K562 (cell line): ENCODE data around the gene SH3BGR. TPM values are rescaled to one million over a fixed set of nuclear protein-coding genes. Genes with fewer than 3 reads are reported as not detected.

Experiments
- ATAC-seq: fragments of 200-7000 bp; cut with Tn5 transposase; 3 replicates; pipeline ENCODE4 v1.9.1; 2020; ENCODE audit warnings: moderate library complexity
- Bru-seq: library from RNA; stranded (reverse); fragments of 400-500 nt; gene quantifications from one replicate; lab custom pipeline; 2021; lab: Mats Ljungman, UMichigan
- BruChase-seq, 2 experiments: library from RNA; stranded (reverse); fragments of 400-500 nt; gene quantifications; one replicate each; lab custom pipeline; 2021; lab: Mats Ljungman, UMichigan
- BruUV-seq: library from RNA; stranded (reverse); fragments of 400-500 nt; replicated peaks from 2 replicates; lab custom pipeline; 2021; lab: Mats Ljungman, UMichigan
- CTCF ChIA-PET: fragments of 300-600 bp; formaldehyde crosslinking; extraction: SDS; loops from one replicate; lab custom pipeline; 2021; ENCODE audit warnings: low intra/inter-chr PET ratio; lab: Yijun Ruan, JAX
- POLR2A ChIA-PET: fragments of 300-600, 350-650 bp; sonication (Branson Sonifier 250); formaldehyde crosslinking; extraction: SDS; loops from one replicate; lab custom pipeline; 2021; ENCODE audit warnings: antibody characterized with exemption, inconsistent platforms; lab: Yijun Ruan, JAX
- DNase-seq, 4 experiments: peaks; one replicate each; pipeline versions ENCODE4 v3.0.0 to v3.0.0-alpha.2; 2011 to 2018; ENCODE audit warnings: low spot score in 3 of 4, mixed read lengths in 3 of 4; ENCODE audit errors: extremely low read depth in 1 of 4
- FAIRE-seq: peaks from 2 replicates; lab custom pipeline; 2011; peaks lifted over from hg19 to GRCh38; lab: Jason Lieb, UNC
- H2AFZ ChIP-seq: 2 replicates; pipeline ENCODE4 v1.6.0; 2011; ENCODE audit warnings: low read depth, low read length, control low read depth, inconsistent platforms
- H3K27ac ChIP-seq: fragments of 200-600 bp; 3 replicates; pipeline ENCODE4 v1.8.0; 2011; ENCODE audit warnings: low read depth, mild to moderate bottlenecking, control low read depth, inconsistent platforms, low read length, moderate library complexity, mixed read lengths; ENCODE audit errors: extremely low read depth
- H3K27me3 ChIP-seq, 2 experiments: fragments of 300-600 bp in 1 of 2; 2 replicates in 1 of 2; 3 replicates in 1 of 2; pipeline versions ENCODE4 v1.6.0 to v1.8.0; 2011; ENCODE audit warnings: inconsistent platforms in 2 of 2, low read length in 2 of 2, mild to moderate bottlenecking in 1 of 2, mixed read lengths in 1 of 2, moderate library complexity in 1 of 2; ENCODE audit not compliant: control insufficient read depth in 2 of 2, insufficient read depth in 2 of 2
- H3K36me3 ChIP-seq: fragments of 300-600 bp; 3 replicates; pipeline ENCODE4 v1.8.0; 2011; ENCODE audit warnings: mild to moderate bottlenecking, low read length, inconsistent platforms; ENCODE audit not compliant: control insufficient read depth, insufficient read depth
- H3K4me1 ChIP-seq, 2 experiments: fragments of 200-600 bp in 1 of 2; replicated peaks in 1 of 2; 2 replicates in 1 of 2; 3 replicates in 1 of 2; pipeline versions ENCODE4 v1.5.1 to v1.8.0; 2011; ENCODE audit warnings: inconsistent platforms in 2 of 2, low read length in 2 of 2, mild to moderate bottlenecking in 1 of 2, mixed read lengths in 1 of 2, moderate library complexity in 1 of 2; ENCODE audit not compliant: control insufficient read depth in 2 of 2, insufficient read depth in 2 of 2
- H3K4me2 ChIP-seq: 2 replicates; pipeline ENCODE4 v1.6.1; 2011; ENCODE audit warnings: low read length, control low read depth, inconsistent platforms, mixed read lengths; ENCODE audit not compliant: insufficient read depth
- H3K4me3 ChIP-seq: fragments of 200-600 bp; sonication (generic), shearing (Covaris generic); 2 replicates; pipeline ENCODE4 v1.5.1; 2016; ENCODE audit warnings: control low read depth, inconsistent platforms
- H3K79me2 ChIP-seq: fragments of 200-600 bp; 3 replicates; pipeline ENCODE4 v1.8.0; 2011; ENCODE audit warnings: low read length, inconsistent platforms; ENCODE audit not compliant: control insufficient read depth, insufficient read depth
- H3K9ac ChIP-seq, 2 experiments: 2 replicates each; pipeline versions ENCODE4 v1.6.0 to v1.6.1; 2011; ENCODE audit warnings: low read depth in 2 of 2, low read length in 2 of 2, control low read depth in 1 of 2, inconsistent platforms in 1 of 2, mild to moderate bottlenecking in 1 of 2, mixed read lengths in 1 of 2; ENCODE audit not compliant: insufficient read depth in 1 of 2
- H3K9me1 ChIP-seq: one replicate; pipeline ENCODE4 v1.6.0; 2011; ENCODE audit warnings: inconsistent platforms, mild to moderate bottlenecking, low read length, moderate library complexity; ENCODE audit not compliant: control insufficient read depth, insufficient read depth
- H3K9me3 ChIP-seq: replicated peaks from 2 replicates; pipeline ENCODE4 v1.5.1; 2011; ENCODE audit warnings: low read depth, low read length, inconsistent platforms; ENCODE audit not compliant: control insufficient read depth, insufficient read depth
- H4K20me1 ChIP-seq: replicated peaks from 2 replicates; pipeline ENCODE4 v1.6.1; 2011; ENCODE audit warnings: low read length, inconsistent platforms, mixed read lengths; ENCODE audit not compliant: control insufficient read depth, insufficient read depth
- ARID3B ChIP-seq: fragments of 250-450 bp; sonication (Bioruptor Pico); IDR thresholded peaks from 2 replicates; pipeline ENCODE4 v1.4.0; 2020; ENCODE audit warnings: borderline replicate concordance
- ATF3 ChIP-seq, 2 experiments: fragments of 450-650 bp in 1 of 2; sonication (generic) in 1 of 2; formaldehyde crosslinking in 1 of 2; IDR thresholded peaks in 1 of 2; conservative IDR thresholded peaks in 1 of 2; 2 replicates each; pipeline versions ENCODE4 v1.6.1 to v1.8.1; 2016 to 2023; ENCODE audit warnings: mild to moderate bottlenecking in 2 of 2, moderate library complexity in 2 of 2, inconsistent platforms in 1 of 2, missing genetic modification reagents in 1 of 2
- BHLHE40 ChIP-seq: IDR thresholded peaks from 2 replicates; pipeline ENCODE4 v1.6.1; 2011; ENCODE audit warnings: low read length, improper control_type of control experiment
- CBX8 ChIP-seq: fragments of 200-600 bp; sonication (generic); IDR thresholded peaks from 2 replicates; pipeline ENCODE4 v1.6.1; 2012; ENCODE audit warnings: borderline replicate concordance, mixed run types, low read depth, mild to moderate bottlenecking, moderate library complexity, mixed read lengths, low read length, control low read depth, inconsistent platforms; ENCODE audit not compliant: poor library complexity, severe bottlenecking; ENCODE audit errors: extremely low read depth
- IRF2 ChIP-seq: sonication (generic); formaldehyde crosslinking; IDR thresholded peaks from 2 replicates; pipeline ENCODE4 v1.8.1; 2022; ENCODE audit warnings: mild to moderate bottlenecking, missing genetic modification reagents
- KLF10 ChIP-seq: fragments of 250-450 bp; sonication (Bioruptor Pico); IDR thresholded peaks from 2 replicates; pipeline ENCODE4 v1.6.1; 2021; ENCODE audit warnings: matching md5 sums
- NR2F6 ChIP-seq: fragments of 450-650 bp; formaldehyde crosslinking; IDR thresholded peaks from 2 replicates; pipeline ENCODE4 v1.4.0; 2020; ENCODE audit warnings: mild to moderate bottlenecking
- SIN3B ChIP-seq: fragments of 450-650 bp; IDR thresholded peaks from 2 replicates; pipeline ENCODE4 v1.6.1; 2017; ENCODE audit warnings: low read depth, mild to moderate bottlenecking, moderate library complexity
- USF2 ChIP-seq: sonication (generic); formaldehyde crosslinking; IDR thresholded peaks from 2 replicates; pipeline ENCODE4 v1.5.0; 2020; ENCODE audit warnings: missing genetic modification reagents
- ZFP36 ChIP-seq: fragments of 150-350 bp; IDR thresholded peaks from 2 replicates; pipeline ENCODE4 v1.6.1; 2018; ENCODE audit warnings: low read length, low read depth; ENCODE audit not compliant: partially characterized antibody
- ZNF717 ChIP-seq: fragments of 250-450 bp; sonication (Bioruptor Pico); IDR thresholded peaks from 2 replicates; pipeline ENCODE4 v1.5.0; 2021
- WGBS: fragments of 100-300 bp; shearing (Covaris generic); methylation state at CpG from one replicate; pipeline ENCODE4 v1.1.6; 2016; ENCODE audit warnings: low coverage, mixed read lengths; ENCODE audit not compliant: insufficient coverage; ENCODE audit errors: missing lambda C conversion rate; 5-methylcytosine and 5-hydroxymethylcytosine counted together
- in situ Hi-C: fragments of 300-500 bp; cut with MboI; formaldehyde crosslinking; loops from 4 replicates; pipeline ENCODE4 v1.15.0; 2018; ENCODE audit warnings: inconsistent platforms, mixed read lengths
- intact Hi-C: fragments of 100-400 bp; cut with micrococcal nuclease; formaldehyde crosslinking; loops from 2 replicates; pipeline ENCODE4 v1.14.2; 2022
- long read RNA-seq, 3 experiments: library from polyadenylated mRNA in 2 of 3; library from RNA in 1 of 3; unstranded in 2 of 3; stranded (forward) in 1 of 3; transcript quantifications; one replicate each; pipeline ENCODE4 v2.0.0, GENCODE V29; 2019 to 2022
- polyA minus RNA-seq, 3 experiments: library from RNA; depleted of rRNA, polyadenylated mRNA; stranded (reverse); fragments of >200 nt; gene quantifications; 2 replicates each; pipeline ENCODE4 v1.2.3, GENCODE V29; 2011
- polyA plus RNA-seq, 8 experiments: library from polyadenylated mRNA; depleted of rRNA in 4 of 8; stranded (reverse) in 5 of 8; unstranded in 3 of 8; fragments of >200 nt; fragmentation: Nextera tagmentation in 2 of 8; fragmentation: Illumina TruSeq in 1 of 8; extraction: Ambion mirVana in 2 of 8; extraction: Trizol in 1 of 8; gene quantifications; 2 replicates each; pipeline versions ENCODE4 v1.2.1 to v1.2.3, GENCODE V29; 2011 to 2014; ENCODE audit warnings: inconsistent platforms in 1 of 8, missing spikeins in 1 of 8
- total RNA-seq, 7 experiments: library from RNA; depleted of rRNA in 6 of 7; stranded (reverse); fragments of >200 nt in 6 of 7; fragmentation: Illumina TruSeq in 2 of 7; extraction: Trizol in 2 of 7; gene quantifications; 2 replicates each; pipeline versions ENCODE4 v1.2.1 to v1.2.3, GENCODE V29; 2011 to 2021; ENCODE audit warnings: low replicate concordance in 1 of 7

SH3BGR gene
- 0.60 and 2.4 TPM in 2 replicates for total RNA-seq (2011; cell fraction: chromatin; rRNA removed; ENCODE audit: low replicate concordance)
- 1.3 and 1.8 TPM in 2 replicates for total RNA-seq (2011; cell fraction: nucleolus; rRNA removed)
- total RNA-seq (2011; cell fraction: nucleoplasm; rRNA removed): 1.8 and 2.6 TPM in 2 replicates
- total RNA-seq (2014; rRNA removed) (27.7 and 42.9 TPM in 2 replicates), total RNA-seq (2014; rRNA removed; fragmentation: Illumina TruSeq; extraction: Trizol) (17.4 and 22.2 TPM in 2 replicates), total RNA-seq (2015; rRNA removed; fragmentation: Illumina TruSeq; extraction: Trizol) (21.7 and 23.1 TPM in 2 replicates), total RNA-seq (2021) (14.8 and 17.5 TPM in 2 replicates), polyA plus RNA-seq (2011; rRNA removed) (3.1 and 6.6 TPM in 2 replicates), polyA plus RNA-seq (2014; fragmentation: Illumina TruSeq; extraction: Trizol) (19.7 and 29.2 TPM in 2 replicates), polyA plus RNA-seq (2014; fragmentation: Nextera tagmentation; extraction: Ambion mirVana) (10 to 100 TPM; 26.4 to 28.2 TPM), polyA plus RNA-seq (2014; rRNA removed) (25.6 and 76.6 TPM in 2 replicates), polyA minus RNA-seq (2011; rRNA and poly(A)+ RNA removed) (0.48 TPM in 1 of 2 replicates, not detected in the other), Bru-seq, nascent RNA (percentile 71 among the genes with signal in this experiment), BruChase-seq, experiment 1, labeled RNA remaining after a 2-hour chase (percentile 73 among the genes with signal in this experiment), BruChase-seq, experiment 2, labeled RNA remaining after a 6-hour chase (percentile 76 among the genes with signal in this experiment)
- 1.1 and 1.4 TPM in 2 replicates for polyA plus RNA-seq (2011; cell fraction: cytosol; rRNA removed)
- 0.38 TPM in 1 of 2 replicates, not detected in the other for polyA plus RNA-seq (2011; cell fraction: nucleus; rRNA removed)
- 27.6 and 178 TPM in 2 replicates for polyA plus RNA-seq (2012)
- 2.5 TPM in 1 of 2 replicates, not detected in the other for polyA minus RNA-seq (2011; cell fraction: cytosol; rRNA and poly(A)+ RNA removed)
- polyA minus RNA-seq (2011; cell fraction: nucleus; rRNA and poly(A)+ RNA removed): 1.1 TPM in 1 of 2 replicates, not detected in the other
- long read RNA-seq, experiment 1, partial matches to known transcripts: 0 of 6 reads
- long read RNA-seq, experiment 1, other reads (novel, unspliced or antisense): 1 of 6 reads
- long read RNA-seq, experiment 2, partial matches to known transcripts: 4 of 12 reads
- long read RNA-seq, experiment 2, other reads (novel, unspliced or antisense): 5 of 12 reads
- long read RNA-seq, experiment 3, partial matches to known transcripts: 0 of 5 reads
- long read RNA-seq, experiment 3, other reads (novel, unspliced or antisense): 3 of 5 reads

GRCh38 chr21:39451332-39452206, at the start of gene SH3BGR:
Gene SH3BGR (plus strand): TSS chr21:39451970. CDS start chr21:39452097, 127 bp downstream.
- H3K4me3 ChIP-seq: peak within 1 kb of the TSS; percentile 32
- H4K20me1 ChIP-seq: no peaks in the 10 kb centered on the region
- intact Hi-C loops (no loop called here), in situ Hi-C loops (no loop called here)
- POLR2A ChIA-PET: interaction anchor here (0.5 to 2.5 kb wide), 14 partner anchors 10 to 796 kb away, joined by 3 to 19 read pairs (median 4); no protein-coding TSS in a partner anchor
- no peaks in the 10 kb centered on the region for H3K27me3 ChIP-seq
- CTCF ChIA-PET: no interaction called here
- H3K4me2 ChIP-seq: peak within 1 kb of the TSS; percentile 72
- no TSS peak for BruUV-seq
- no peaks in the 10 kb centered on the region for H3K9me3 ChIP-seq
- 11% methylated on average over 15 of the region's 15 CpGs for WGBS
- ATAC-seq: peak; percentile 94
- H3K9me1 ChIP-seq: no peaks in the 10 kb centered on the region
- H3K79me2 ChIP-seq: peaks cover 3% of the 10 kb centered on the region; the same call in 1 of the 3 replicates
- no peaks in the 10 kb centered on the region for H3K36me3 ChIP-seq
- DNase-seq: peak; percentile 73 to 90 (median 82)
- peak within 1 kb of the TSS; percentile 83 for H2AFZ ChIP-seq
- FAIRE-seq: peak; percentile 89
- peak within 1 kb of the TSS; percentile 65 to 87 for H3K9ac ChIP-seq
- H3K4me1 ChIP-seq: peaks cover 17 to 29% of the 10 kb centered on the region in 2 experiments
- H3K27ac ChIP-seq: peak within 1 kb of the TSS; percentile 74
- TF ChIP-seq ZFP36 (peak; percentile 47), ATF3 (IDR thresholded peaks at IDR 0.05) (no peak), ATF3 (CRISPR knock-in tag; conservative IDR thresholded peaks at IDR 0.05) (no peak), ZNF717 (no peak), SIN3B (no peak), CBX8 (no peak), BHLHE40 (no peak), IRF2 (CRISPR knock-in tag) (no peak), USF2 (CRISPR knock-in tag) (no peak), ARID3B (CRISPR knock-in tag) (no peak), KLF10 (CRISPR knock-in tag) (no peak), NR2F6 (CRISPR knock-in tag) (peak; percentile 42; the same call in 1 of the 2 replicates)
